ENCODE data around the gene MGLL. TPM values are rescaled to one million over a fixed set of nuclear protein-coding genes. Genes with fewer than 3 reads are reported as not detected.

The MGLL gene
- total RNA-seq, 1 experiment from 2014 or later = 6.8 TPM

- H3K9me3 ChIP-seq (ENCODE audit: control insufficient read depth in 1 of 2, insufficient read depth in 1 of 2, low read depth in 1 of 2, low read length in 2 of 2) = no peaks in the 10 kb centered on the region
- peak overlapping the region; percentile 55 for H3K4me2 ChIP-seq (ENCODE audit: low read length)
- no TSS peak for BruUV-seq (replicated peaks)
- H3K9me2 ChIP-seq (ENCODE audit: insufficient read depth) = no peaks in the 10 kb centered on the region
- ChIA-PET RAD21 (ENCODE audit: low non-redundant PET in 1 of 2, low total read pairs in 2 of 2, uncharacterized antibody in 2 of 2, unreplicated experiment in 2 of 2) (no interaction called here), POLR2A (no interaction called here), CTCF (no interaction called here)
- no peak for TF ChIP-seq TCF7L2 (IDR thresholded peaks at IDR 0.05; ENCODE audit: borderline replicate concordance, extremely low read depth, insufficient read depth, insufficient read length)
- 0 out of 2 replicates have a peak, but pooled peaks have one; percentile 15 for TF ChIP-seq CBX3 (IDR thresholded peaks at IDR 0.05; ENCODE audit: low read depth)
- TF ChIP-seq ZFX (IDR thresholded peaks at IDR 0.05) = no peak
- TF ChIP-seq JUND (IDR thresholded peaks at IDR 0.05) = peak; percentile 70
- peak; percentile 46 for TF ChIP-seq SP1 (IDR thresholded peaks at IDR 0.05; ENCODE audit: low read depth)
- peak; percentile 62 for TF ChIP-seq FOSL1 (IDR thresholded peaks at IDR 0.05; ENCODE audit: low read depth)
- TF ChIP-seq RAD21 (IDR thresholded peaks at IDR 0.05; ENCODE audit: low read depth) = peak; percentile 33
- TF ChIP-seq, protein P1, sequence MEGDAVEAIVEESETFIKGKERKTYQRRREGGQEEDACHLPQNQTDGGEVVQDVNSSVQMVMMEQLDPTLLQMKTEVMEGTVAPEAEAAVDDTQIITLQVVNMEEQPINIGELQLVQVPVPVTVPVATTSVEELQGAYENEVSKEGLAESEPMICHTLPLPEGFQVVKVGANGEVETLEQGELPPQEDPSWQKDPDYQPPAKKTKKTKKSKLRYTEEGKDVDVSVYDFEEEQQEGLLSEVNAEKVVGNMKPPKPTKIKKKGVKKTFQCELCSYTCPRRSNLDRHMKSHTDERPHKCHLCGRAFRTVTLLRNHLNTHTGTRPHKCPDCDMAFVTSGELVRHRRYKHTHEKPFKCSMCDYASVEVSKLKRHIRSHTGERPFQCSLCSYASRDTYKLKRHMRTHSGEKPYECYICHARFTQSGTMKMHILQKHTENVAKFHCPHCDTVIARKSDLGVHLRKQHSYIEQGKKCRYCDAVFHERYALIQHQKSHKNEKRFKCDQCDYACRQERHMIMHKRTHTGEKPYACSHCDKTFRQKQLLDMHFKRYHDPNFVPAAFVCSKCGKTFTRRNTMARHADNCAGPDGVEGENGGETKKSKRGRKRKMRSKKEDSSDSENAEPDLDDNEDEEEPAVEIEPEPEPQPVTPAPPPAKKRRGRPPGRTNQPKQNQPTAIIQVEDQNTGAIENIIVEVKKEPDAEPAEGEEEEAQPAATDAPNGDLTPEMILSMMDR (IDR thresholded peaks at IDR 0.05 in 2 of 3, conservative IDR thresholded peaks at IDR 0.05 in 1 of 3; ENCODE audit: borderline replicate concordance in 1 of 3, insufficient read depth in 1 of 3, low read depth in 2 of 3, low read length in 2 of 3) = peak in 2 of 3 experiments; percentile 15 to 32; a peak in 3 of 6 replicates
- no peaks in the 10 kb centered on the region for H4K20me1 ChIP-seq (ENCODE audit: insufficient read depth)
- no peak overlapping the region for H3K4me3 ChIP-seq (replicated peaks in 1 of 2; ENCODE audit: low read depth in 1 of 2, low read length in 2 of 2)
- H3K27me3 ChIP-seq (ENCODE audit: insufficient read depth, low read length) = no peaks in the 10 kb centered on the region
- intact Hi-C loops (cut with micrococcal nuclease) = no loop called here
- 0 out of 2 replicates have a peak overlapping the region, but pooled peaks have one; percentile 9 for H3K9ac ChIP-seq (ENCODE audit: low read length)
- peaks cover 5 to 17% of the 10 kb centered on the region in 2 experiments; a peak in 3 of 4 replicates for H3K4me1 ChIP-seq (ENCODE audit: control insufficient read depth in 1 of 2, insufficient read depth in 2 of 2, low read length in 2 of 2)
- ATAC-seq (peak; percentile 99), DNase-seq (ENCODE audit: low read depth, low spot score) (peak; percentile 59)
- H3K36me3 ChIP-seq (ENCODE audit: control insufficient read depth in 1 of 2, insufficient read depth in 2 of 2, low read length in 2 of 2) = no peaks in the 10 kb centered on the region
- peak overlapping the region; percentile 1 for H2AFZ ChIP-seq (ENCODE audit: low read depth, low read length, poor library complexity, severe bottlenecking)
- no peak overlapping the region for H3K27ac ChIP-seq (ENCODE audit: low read depth, low read length)
- H3K79me2 ChIP-seq (ENCODE audit: insufficient read depth, low read length) = no peaks in the 10 kb centered on the region
These were observed 43.6 kb upstream of the MGLL start for GRCh38 chr3:127865941-127866340.

DNA sequence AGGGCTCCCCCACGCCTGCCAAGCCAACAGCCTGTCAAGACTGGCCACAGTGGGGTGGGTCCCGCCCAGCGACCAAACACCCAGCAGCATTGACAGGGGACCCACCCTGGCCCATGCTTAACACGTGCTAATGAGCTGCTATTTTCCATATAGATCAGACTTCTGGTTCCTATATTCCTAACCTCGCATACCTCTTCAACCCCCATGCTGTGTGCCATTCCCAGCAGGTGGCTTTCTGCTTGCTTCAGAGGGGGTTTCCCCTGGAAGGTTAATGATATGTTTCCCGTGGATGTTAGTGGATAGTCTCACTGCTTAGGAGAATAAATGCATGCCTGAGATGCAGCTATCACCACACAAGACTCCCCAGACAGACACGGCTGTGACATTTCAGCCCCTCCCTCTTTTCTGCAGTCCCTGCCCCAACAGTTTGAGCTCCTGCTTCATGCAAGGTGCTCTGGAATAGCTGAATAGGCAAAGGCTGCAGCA, 37.9 kb upstream of the MGLL start:
- H3K9me2 ChIP-seq (ENCODE audit: insufficient read depth) = no peaks in the 10 kb centered on the region
- no peaks in the 10 kb centered on the region for H3K27me3 ChIP-seq (ENCODE audit: insufficient read depth, low read length)
- no peaks in the 10 kb centered on the region for H3K36me3 ChIP-seq (ENCODE audit: control insufficient read depth in 1 of 2, insufficient read depth in 2 of 2, low read length in 2 of 2)
- ChIA-PET CTCF (no interaction called here), POLR2A (no interaction called here), RAD21 (ENCODE audit: low non-redundant PET in 1 of 2, low total read pairs in 2 of 2, uncharacterized antibody in 2 of 2, unreplicated experiment in 2 of 2) (no interaction called here)
- H3K9me3 ChIP-seq (ENCODE audit: control insufficient read depth in 1 of 2, insufficient read depth in 1 of 2, low read depth in 1 of 2, low read length in 2 of 2) = no peaks in the 10 kb centered on the region
- intact Hi-C loops (cut with micrococcal nuclease) = no loop called here
- BruUV-seq (replicated peaks) = no TSS peak
- H3K79me2 ChIP-seq (ENCODE audit: insufficient read depth, low read length) = no peaks in the 10 kb centered on the region
- no peak overlapping the region for H2AFZ ChIP-seq (ENCODE audit: low read depth, low read length, poor library complexity, severe bottlenecking)
- H3K27ac ChIP-seq (ENCODE audit: low read depth, low read length) = no peak overlapping the region
- DNase-seq (ENCODE audit: low read depth, low spot score) = no peak
- H4K20me1 ChIP-seq (ENCODE audit: insufficient read depth) = no peaks in the 10 kb centered on the region
- H3K4me3 ChIP-seq (replicated peaks in 1 of 2; ENCODE audit: low read depth in 1 of 2, low read length in 2 of 2) = no peak overlapping the region
- no peak overlapping the region for H3K4me2 ChIP-seq (ENCODE audit: low read length)
- H3K4me1 ChIP-seq (ENCODE audit: control insufficient read depth in 1 of 2, insufficient read depth in 2 of 2, low read length in 2 of 2) = no peaks in the 10 kb centered on the region
- no peak overlapping the region for H3K9ac ChIP-seq (ENCODE audit: low read length)
- no peak for ATAC-seq
- TF ChIP-seq ZBTB33 (IDR thresholded peaks at IDR 0.05; ENCODE audit: extremely low read depth, insufficient replicate concordance, low read length) = no peak
- TF ChIP-seq RAD21 (IDR thresholded peaks at IDR 0.05; ENCODE audit: low read depth) = no peak
- TF ChIP-seq POLR2A (IDR thresholded peaks at IDR 0.05; ENCODE audit: borderline replicate concordance, extremely low read depth, insufficient read depth, insufficient read length) = no peak
- TF ChIP-seq JUND (IDR thresholded peaks at IDR 0.05) = no peak
- no peak for TF ChIP-seq SIN3A (IDR thresholded peaks at IDR 0.05; ENCODE audit: low read depth)
- TF ChIP-seq, protein P1 (IDR thresholded peaks at IDR 0.05 in 2 of 3, conservative IDR thresholded peaks at IDR 0.05 in 1 of 3; ENCODE audit: borderline replicate concordance in 1 of 3, insufficient read depth in 1 of 3, low read depth in 2 of 3, low read length in 2 of 3) = no peak
- no peak for TF ChIP-seq EGR1 (IDR thresholded peaks at IDR 0.05; ENCODE audit: low read depth)
- TF ChIP-seq CEBPB (IDR thresholded peaks at IDR 0.05; ENCODE audit: low read depth) = no peak
- TF ChIP-seq EZH2phosphoT487 (IDR thresholded peaks at IDR 0.05; ENCODE audit: borderline replicate concordance) = no peak
- TF ChIP-seq ZFX (IDR thresholded peaks at IDR 0.05) = no peak
